DND-41 (cell line): ENCODE data around the gene LMO3.

Source experiments
- ATAC-seq: fragments of 200-7000 bp; cut with Tn5 transposase; 3 replicates; pipeline ENCODE4 v1.9.1; 2021; ENCODE audit warnings: low read depth; ENCODE audit not compliant: insufficient read depth
- DNase-seq: peaks from one replicate; pipeline ENCODE4 v3.0.0-alpha.2; 2020
- H2AFZ ChIP-seq: 2 replicates; pipeline ENCODE4 v1.6.0; 2012; ENCODE audit warnings: low read depth, low read length
- H3K27ac ChIP-seq: 2 replicates; pipeline ENCODE4 v1.5.1; 2012; ENCODE audit warnings: low read length, inconsistent platforms
- H3K27me3 ChIP-seq: fragments of 200-600 bp; sonication (generic); 2 replicates; pipeline ENCODE4 v1.6.0; 2012; ENCODE audit warnings: low read length, mild to moderate bottlenecking, inconsistent platforms; ENCODE audit not compliant: insufficient read depth, poor library complexity
- H3K36me3 ChIP-seq: 2 replicates; pipeline ENCODE4 v1.5.1; 2012; ENCODE audit warnings: low read length, inconsistent platforms; ENCODE audit not compliant: insufficient read depth
- H3K4me1 ChIP-seq: 2 replicates; pipeline ENCODE4 v1.5.1; 2012; ENCODE audit warnings: mild to moderate bottlenecking, low read length; ENCODE audit not compliant: insufficient read depth
- H3K4me2 ChIP-seq: 2 replicates; pipeline ENCODE4 v1.6.0; 2012; ENCODE audit warnings: mild to moderate bottlenecking, moderate library complexity, low read length, inconsistent platforms; ENCODE audit not compliant: insufficient read depth
- H3K4me3 ChIP-seq, 2 experiments: fragments of 200-600 bp in 1 of 2; shearing (Covaris generic) in 1 of 2; 2 replicates each; pipeline ENCODE4 v1.5.1; 2012 to 2016; ENCODE audit warnings: inconsistent platforms in 2 of 2, low read length in 2 of 2, mild to moderate bottlenecking in 2 of 2, low read depth in 1 of 2, moderate library complexity in 1 of 2
- H3K79me2 ChIP-seq: 2 replicates; pipeline ENCODE4 v1.6.0; 2012; ENCODE audit warnings: low read length, inconsistent platforms; ENCODE audit not compliant: insufficient read depth
- H3K9ac ChIP-seq: 2 replicates; pipeline ENCODE4 v1.6.0; 2012; ENCODE audit warnings: low read depth, mild to moderate bottlenecking, inconsistent platforms, low read length, moderate library complexity
- H3K9me3 ChIP-seq: 2 replicates; pipeline ENCODE4 v1.5.1; 2012; ENCODE audit warnings: low read length, moderate library complexity, mild to moderate bottlenecking, inconsistent platforms; ENCODE audit not compliant: insufficient read depth, severe bottlenecking
- H4K20me1 ChIP-seq: 2 replicates; pipeline ENCODE4 v1.6.0; 2012; ENCODE audit warnings: low read length; ENCODE audit not compliant: insufficient read depth
- CTCF ChIP-seq: IDR thresholded peaks from 2 replicates; pipeline ENCODE4 v1.5.1; 2012; ENCODE audit warnings: borderline replicate concordance, low read length, moderate library complexity, mild to moderate bottlenecking; ENCODE audit not compliant: poor library complexity, severe bottlenecking; ENCODE audit errors: extremely low read depth
- EZH2 ChIP-seq: IDR thresholded peaks from 3 replicates; pipeline ENCODE4 v1.6.1; 2012; ENCODE audit warnings: borderline replicate concordance, low read depth, mild to moderate bottlenecking, moderate library complexity, low read length, inconsistent platforms; ENCODE audit not compliant: severe bottlenecking

Gene LMO3

DNA sequence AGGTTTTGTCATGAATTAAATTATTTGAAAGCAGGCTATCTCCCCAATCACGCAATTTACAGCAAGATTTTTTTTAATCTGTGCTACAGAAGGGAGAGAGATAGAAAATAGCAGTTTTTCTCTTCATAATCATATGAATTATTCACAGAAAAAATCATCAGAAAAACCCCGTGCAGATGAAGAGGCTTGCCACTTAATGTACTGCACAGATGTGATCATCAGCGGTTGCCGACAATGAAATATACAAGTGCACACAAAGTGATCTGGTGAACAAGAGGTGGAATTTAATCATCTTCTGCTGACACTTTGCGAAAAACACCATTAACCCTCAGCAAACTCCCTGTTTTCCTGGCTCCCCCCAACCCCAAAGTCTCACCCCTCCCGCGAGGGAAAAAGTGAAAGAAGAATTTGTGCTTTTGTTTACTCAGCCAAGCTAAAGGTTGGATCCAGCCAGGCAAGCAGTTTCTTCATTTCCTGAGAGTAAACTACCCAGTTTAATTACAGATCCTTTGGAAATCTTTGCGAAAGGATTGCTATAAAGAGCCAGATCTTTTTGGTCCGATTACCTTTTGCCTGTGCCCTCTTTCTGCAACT is 3.1 kb upstream of the LMO3 start:
- Histone ChIP-seq H2AFZ (no peak overlapping the region), H3K9me3 (no peaks in the 10 kb centered on the region), H3K4me3 (no peak overlapping the region), H3K36me3 (no peaks in the 10 kb centered on the region), H3K27me3 (no peaks in the 10 kb centered on the region), H3K9ac (no peak overlapping the region), H4K20me1 (no peaks in the 10 kb centered on the region), H3K79me2 (no peaks in the 10 kb centered on the region), H3K27ac (no peak overlapping the region), H3K4me1 (no peaks in the 10 kb centered on the region), H3K4me2 (no peak overlapping the region)
- TF ChIP-seq CTCF = no peak
- ATAC-seq = no peak
- no peak for DNase-seq

GRCh38 chr12:16607906-16608775 is 2.2 kb upstream of the LMO3 start:
- Histone ChIP-seq H4K20me1 (no peaks in the 10 kb centered on the region), H3K9me3 (no peaks in the 10 kb centered on the region), H3K4me3 (no peak overlapping the region), H3K27me3 (no peaks in the 10 kb centered on the region), H3K36me3 (no peaks in the 10 kb centered on the region), H3K4me1 (no peaks in the 10 kb centered on the region), H3K9ac (no peak overlapping the region), H3K27ac (no peak overlapping the region), H2AFZ (no peak overlapping the region), H3K4me2 (no peak overlapping the region), H3K79me2 (no peaks in the 10 kb centered on the region)
- DNase-seq (no peak), ATAC-seq (no peak)
- TF ChIP-seq CTCF = no peak
- no peak for TF ChIP-seq EZH2

GRCh38 chr12:16606991-16607390 is 1.0 kb upstream of the LMO3 start:
- Histone ChIP-seq H3K79me2 (no peaks in the 10 kb centered on the region), H3K4me1 (no peaks in the 10 kb centered on the region), H3K9me3 (no peaks in the 10 kb centered on the region), H2AFZ (no peak overlapping the region), H3K36me3 (no peaks in the 10 kb centered on the region), H4K20me1 (no peaks in the 10 kb centered on the region), H3K27me3 (no peaks in the 10 kb centered on the region), H3K9ac (no peak overlapping the region), H3K4me2 (no peak overlapping the region), H3K4me3 (no peak overlapping the region), H3K27ac (no peak overlapping the region)
- ATAC-seq = no peak
- no peak for DNase-seq
- TF ChIP-seq CTCF = no peak
- TF ChIP-seq EZH2 = no peak
